Measurements from ENCODE around the gene NOS1AP.

GRCh38 chr1:162138599-162139181, 69.2 kb downstream of the NOS1AP start:
- TF ChIP-seq POLR2A (IDR thresholded peaks at IDR 0.05) = no peak
- TF ChIP-seq, protein P1, sequence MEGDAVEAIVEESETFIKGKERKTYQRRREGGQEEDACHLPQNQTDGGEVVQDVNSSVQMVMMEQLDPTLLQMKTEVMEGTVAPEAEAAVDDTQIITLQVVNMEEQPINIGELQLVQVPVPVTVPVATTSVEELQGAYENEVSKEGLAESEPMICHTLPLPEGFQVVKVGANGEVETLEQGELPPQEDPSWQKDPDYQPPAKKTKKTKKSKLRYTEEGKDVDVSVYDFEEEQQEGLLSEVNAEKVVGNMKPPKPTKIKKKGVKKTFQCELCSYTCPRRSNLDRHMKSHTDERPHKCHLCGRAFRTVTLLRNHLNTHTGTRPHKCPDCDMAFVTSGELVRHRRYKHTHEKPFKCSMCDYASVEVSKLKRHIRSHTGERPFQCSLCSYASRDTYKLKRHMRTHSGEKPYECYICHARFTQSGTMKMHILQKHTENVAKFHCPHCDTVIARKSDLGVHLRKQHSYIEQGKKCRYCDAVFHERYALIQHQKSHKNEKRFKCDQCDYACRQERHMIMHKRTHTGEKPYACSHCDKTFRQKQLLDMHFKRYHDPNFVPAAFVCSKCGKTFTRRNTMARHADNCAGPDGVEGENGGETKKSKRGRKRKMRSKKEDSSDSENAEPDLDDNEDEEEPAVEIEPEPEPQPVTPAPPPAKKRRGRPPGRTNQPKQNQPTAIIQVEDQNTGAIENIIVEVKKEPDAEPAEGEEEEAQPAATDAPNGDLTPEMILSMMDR (IDR thresholded peaks at IDR 0.05) = no peak

All from body of pancreas (tissue), 4 donors.